Calu3 (cell line): ENCODE data around the gene RALA. TPM values are rescaled to one million over a fixed set of nuclear protein-coding genes. Genes with fewer than 3 reads are reported as not detected.

ENCODE experiments used
- BruUV-seq: library from RNA; stranded (reverse); fragments of 400-500 nt; replicated peaks from 2 replicates; lab custom pipeline; 2021; lab: Mats Ljungman, UMichigan
- CTCF ChIA-PET: fragments of 300-600 bp; sonication (Branson Sonifier 250); formaldehyde crosslinking; loops from one replicate; lab custom pipeline; 2022; ENCODE audit warnings: antibody characterized with exemption; lab: Charles Lee
- DNase-seq: peaks from one replicate; pipeline ENCODE4 v3.0.0; 2022
- H3K27ac Mint-ChIP-seq: one replicate; pipeline ENCODE4 v1.8.0; 2022; ENCODE audit warnings: mixed read lengths; ENCODE audit not compliant: unreplicated experiment
- H3K27me3 Mint-ChIP-seq: one replicate; pipeline ENCODE4 v1.8.0; 2022; ENCODE audit warnings: mixed read lengths; ENCODE audit not compliant: unreplicated experiment
- H3K36me3 Mint-ChIP-seq: one replicate; pipeline ENCODE4 v1.8.0; 2022; ENCODE audit warnings: mild to moderate bottlenecking, moderate library complexity, mixed read lengths; ENCODE audit not compliant: insufficient read depth, unreplicated experiment
- H3K4me1 Mint-ChIP-seq: one replicate; pipeline ENCODE4 v1.8.0; 2022; ENCODE audit warnings: mild to moderate bottlenecking, low read depth, mixed read lengths; ENCODE audit not compliant: unreplicated experiment
- H3K4me3 Mint-ChIP-seq: one replicate; pipeline ENCODE4 v1.8.0; 2022; ENCODE audit warnings: mild to moderate bottlenecking, low read depth, moderate library complexity, mixed read lengths; ENCODE audit not compliant: unreplicated experiment
- H3K9me3 Mint-ChIP-seq: one replicate; pipeline ENCODE4 v1.8.0; 2022; ENCODE audit warnings: low read depth, mixed read lengths; ENCODE audit not compliant: unreplicated experiment
- CTCF ChIP-seq: fragments of 200-600 bp; IDR thresholded peaks from one replicate; pipeline ENCODE4 v1.8.0; 2022; ENCODE audit warnings: antibody characterized with exemption; ENCODE audit not compliant: unreplicated experiment
- intact Hi-C: fragments of 100-400 bp; cut with micrococcal nuclease; formaldehyde crosslinking; loops from one replicate; pipeline ENCODE4 v1.10.0; 2022; ENCODE audit not compliant: unreplicated experiment
- total RNA-seq: library from RNA; stranded (reverse); gene quantifications from 2 replicates; pipeline ENCODE4 v1.2.3, GENCODE V29; 2022

The RALA gene
- total RNA-seq, 1 experiment from 2014 or later: 64.8 TPM

GRCh38 chr7:39697483-39697882, 74.1 kb downstream of the RALA start:
- no peak for DNase-seq
- H3K9me3 Mint-ChIP-seq: no peaks in the 10 kb centered on the region
- BruUV-seq: no TSS peak
- TF ChIP-seq CTCF: no peak
- intact Hi-C loops: no loop called here
- no peaks in the 10 kb centered on the region for H3K27me3 Mint-ChIP-seq
- H3K36me3 Mint-ChIP-seq: peaks cover 22% of the 10 kb centered on the region
- no peak overlapping the region for H3K4me3 Mint-ChIP-seq
- H3K4me1 Mint-ChIP-seq: no peaks in the 10 kb centered on the region
- CTCF ChIA-PET: interaction anchor here (1.0 kb wide), 1 partner anchor 13 kb away, joined by 3 read pairs; no protein-coding TSS in a partner anchor
- H3K27ac Mint-ChIP-seq: no peak overlapping the region

GRCh38 chr7:39700165-39700564, 76.8 kb downstream of the RALA start:
- DNase-seq: no peak
- Mint-ChIP-seq H3K4me1 (no peaks in the 10 kb centered on the region), H3K36me3 (peaks cover 18% of the 10 kb centered on the region), H3K27me3 (no peaks in the 10 kb centered on the region), H3K4me3 (no peak overlapping the region), H3K9me3 (no peaks in the 10 kb centered on the region), H3K27ac (no peak overlapping the region)
- no TSS peak for BruUV-seq
- CTCF ChIA-PET: no interaction called here
- intact Hi-C loops: no loop called here
- TF ChIP-seq CTCF: no peak

- intact Hi-C loops: no loop called here
- Mint-ChIP-seq H3K4me1 (no peaks in the 10 kb centered on the region), H3K9me3 (no peaks in the 10 kb centered on the region), H3K27ac (no peak overlapping the region), H3K36me3 (peaks cover 18% of the 10 kb centered on the region), H3K27me3 (no peaks in the 10 kb centered on the region), H3K4me3 (no peak overlapping the region)
- CTCF ChIA-PET: no interaction called here
- no TSS peak for BruUV-seq
- TF ChIP-seq CTCF: no peak
- no peak for DNase-seq
Observed at GRCh38 chr7:39700932-39701331, 77.6 kb downstream of the RALA start.

- BruUV-seq: no TSS peak
- no peak for DNase-seq
- H3K4me1 Mint-ChIP-seq: no peaks in the 10 kb centered on the region
- H3K4me3 Mint-ChIP-seq: no peak overlapping the region
- H3K27ac Mint-ChIP-seq: no peak overlapping the region
- H3K27me3 Mint-ChIP-seq: no peaks in the 10 kb centered on the region
- TF ChIP-seq CTCF: no peak
- CTCF ChIA-PET: interaction anchor here (0.5 kb wide), 1 partner anchor 1905 kb away, joined by 3 read pairs; no protein-coding TSS in a partner anchor
- intact Hi-C loops: no loop called here
- no peaks in the 10 kb centered on the region for H3K9me3 Mint-ChIP-seq
- H3K36me3 Mint-ChIP-seq: peaks cover 15% of the 10 kb centered on the region
Observed at GRCh38 chr7:39702133-39702532, 78.8 kb downstream of the RALA start.
